Suprapubic skin (tissue), 4 donors: ENCODE data around the gene POMGNT1. TPM values are rescaled to one million over a fixed set of nuclear protein-coding genes. Genes with fewer than 3 reads are reported as not detected.

Source experiments
- DNase-seq, 2 donors: peaks; one replicate each; pipeline ENCODE4 v3.0.0-alpha.2; 2019; ENCODE audit warnings: low spot score in 2 of 2
- H3K27ac ChIP-seq: fragments of 200-600 bp; sonication (generic); one replicate; pipeline ENCODE4 v1.5.1; 2019
- H3K27me3 ChIP-seq: fragments of 200-600 bp; sonication (generic); one replicate; pipeline ENCODE4 v1.5.1; 2019
- H3K36me3 ChIP-seq: fragments of 200-600 bp; sonication (generic); one replicate; pipeline ENCODE4 v1.5.1; 2019
- H3K4me1 ChIP-seq: fragments of 200-600 bp; sonication (generic); one replicate; pipeline ENCODE4 v1.5.1; 2019
- H3K4me3 ChIP-seq: fragments of 200-600 bp; sonication (generic); one replicate; pipeline ENCODE4 v1.5.1; 2019; ENCODE audit warnings: mild to moderate bottlenecking
- H3K9me3 ChIP-seq: fragments of 200-600 bp; sonication (generic); one replicate; pipeline ENCODE4 v1.5.1; 2019
- CTCF ChIP-seq, 2 donors: fragments of 200-600 bp in 1 of 2; fragments of 450-650 bp in 1 of 2; sonication (generic) in 1 of 2; IDR thresholded peaks; one replicate each; pipeline ENCODE4 v1.5.1; 2016 to 2019; ENCODE audit warnings: antibody characterized with exemption in 2 of 2, mild to moderate bottlenecking in 1 of 2, moderate library complexity in 1 of 2
- EP300 ChIP-seq: sonication (generic); formaldehyde crosslinking; IDR thresholded peaks from one replicate; pipeline ENCODE4 v1.6.1; 2017; ENCODE audit warnings: antibody characterized with exemption
- POLR2A ChIP-seq, 2 donors: fragments of 450-650 bp; IDR thresholded peaks; one replicate each; pipeline ENCODE4 v1.6.1; 2017; ENCODE audit warnings: antibody characterized with exemption in 2 of 2, mild to moderate bottlenecking in 2 of 2, moderate library complexity in 2 of 2
- POLR2AphosphoS5 ChIP-seq, 3 donors: sonication (generic); formaldehyde crosslinking; IDR thresholded peaks; one replicate each; pipeline ENCODE4 v1.6.1; 2017; ENCODE audit warnings: antibody characterized with exemption in 3 of 3
- WGBS: methylation state at CpG from one replicate; pipeline ENCODE4 v1.1.5; 2018; 5-methylcytosine and 5-hydroxymethylcytosine counted together
- total RNA-seq, 4 donors: library from RNA; depleted of rRNA; stranded (reverse); fragments of >200 nt; gene quantifications; one replicate each; pipeline ENCODE4 v1.1.0, GENCODE V29; 2016

The POMGNT1 gene
- total RNA-seq, 4 donors from 2014 or later: 36.2 to 59.2 (median 47.7) TPM

- Histone ChIP-seq H3K27ac (no peak overlapping the region), H3K4me3 (no peak overlapping the region), H3K4me1 (peaks cover 55% of the 10 kb centered on the region), H3K27me3 (no peaks in the 10 kb centered on the region), H3K36me3 (no peaks in the 10 kb centered on the region), H3K9me3 (no peaks in the 10 kb centered on the region)
- DNase-seq: peak in 1 of 2 donors; percentile 87
- TF ChIP-seq POLR2AphosphoS5 (IDR thresholded peaks at IDR 0.05): no peak
- TF ChIP-seq CTCF (IDR thresholded peaks at IDR 0.05): peak; percentile 81 to 87
- TF ChIP-seq EP300: no peak
- TF ChIP-seq POLR2A (IDR thresholded peaks at IDR 0.05): no peak
- 11% methylated on average over 10 of the region's 10 CpGs for WGBS
Measured at GRCh38 chr1:46179138-46180081, 18.8 kb downstream of the POMGNT1 start.

- no peaks in the 10 kb centered on the region for H3K27me3 ChIP-seq
- no peaks in the 10 kb centered on the region for H3K36me3 ChIP-seq
- DNase-seq: no peak
- H3K4me1 ChIP-seq: peaks cover 61% of the 10 kb centered on the region
- H3K4me3 ChIP-seq: no peak within 1 kb of the TSS
- 86% methylated on average over 7 of the region's 13 CpGs for WGBS
- H3K27ac ChIP-seq: peak within 1 kb of the TSS; percentile 73
- TF ChIP-seq EP300 (no peak), POLR2A (IDR thresholded peaks at IDR 0.05) (no peak), POLR2AphosphoS5 (IDR thresholded peaks at IDR 0.05) (no peak), CTCF (IDR thresholded peaks at IDR 0.05) (no peak)
- no peaks in the 10 kb centered on the region for H3K9me3 ChIP-seq
Measured at GRCh38 chr1:46176211-46176865, 21.9 kb downstream of the POMGNT1 start, which contains the start of gene P3R3URF. P3R3URF (minus strand) TSS chr1:46176488; CDS start chr1:46176471, 17 bp downstream.

- DNase-seq: no peak
- Histone ChIP-seq H3K4me3 (no peak overlapping the region), H3K27ac (peak overlapping the region; percentile 73), H3K27me3 (no peaks in the 10 kb centered on the region), H3K9me3 (no peaks in the 10 kb centered on the region), H3K36me3 (no peaks in the 10 kb centered on the region), H3K4me1 (peaks cover 55% of the 10 kb centered on the region)
- TF ChIP-seq CTCF (IDR thresholded peaks at IDR 0.05) (no peak), POLR2AphosphoS5 (IDR thresholded peaks at IDR 0.05) (no peak), EP300 (no peak), POLR2A (IDR thresholded peaks at IDR 0.05) (no peak)
- WGBS: 82% methylated on average over 3 of the region's 3 CpGs
Measured at GRCh38 chr1:46175243-46175642, 23.0 kb downstream of the POMGNT1 start.

- H3K4me1 ChIP-seq: peaks cover 49% of the 10 kb centered on the region
- WGBS: 46% methylated on average over 11 of the region's 11 CpGs
- peak within 1 kb of the TSS; percentile 73 for H3K27ac ChIP-seq
- H3K36me3 ChIP-seq: no peaks in the 10 kb centered on the region
- H3K27me3 ChIP-seq: no peaks in the 10 kb centered on the region
- H3K9me3 ChIP-seq: no peaks in the 10 kb centered on the region
- TF ChIP-seq POLR2AphosphoS5 (IDR thresholded peaks at IDR 0.05) (peak in 2 of 3 donors; percentile 49 to 54), CTCF (IDR thresholded peaks at IDR 0.05) (no peak)
- no peak for DNase-seq
- H3K4me3 ChIP-seq: no peak within 1 kb of the TSS
Measured at GRCh38 chr1:46174448-46175231, 23.6 kb downstream of the POMGNT1 start, which contains the start of gene TSPAN1. TSPAN1 (plus strand) TSS chr1:46175087; CDS start chr1:46181108, 6,021 bp downstream.
